Panc1 (cell line): ENCODE results near the gene TGM1. TPM values are rescaled to one million over a fixed set of nuclear protein-coding genes. Genes with fewer than 3 reads are reported as not detected.

Experiments used
- ATAC-seq: fragments of 200-7000 bp; cut with Tn5 transposase; 2 replicates; pipeline ENCODE4 v1.9.1; 2020; ENCODE audit warnings: mild to moderate bottlenecking, moderate library complexity
- BruUV-seq: library from RNA; stranded (reverse); fragments of 400-500 nt; replicated peaks from 2 replicates; lab custom pipeline; 2021; lab: Mats Ljungman, UMichigan
- CTCF ChIA-PET: fragments of 300-600 bp; sonication (Branson Sonifier 250); formaldehyde crosslinking; loops from one replicate; lab custom pipeline; 2022; ENCODE audit warnings: antibody characterized with exemption; lab: Charles Lee
- POLR2A ChIA-PET: fragments of 300-600 bp; sonication (Branson Sonifier 250); formaldehyde crosslinking; loops from one replicate; lab custom pipeline; 2022; ENCODE audit warnings: antibody characterized with exemption; lab: Charles Lee
- DNase-seq: peaks from one replicate; pipeline ENCODE4 v3.0.0-alpha.2; 2010; ENCODE audit warnings: low read depth, low spot score
- H3K27ac ChIP-seq: 2 replicates; pipeline ENCODE4 v1.5.1; 2011; ENCODE audit warnings: mild to moderate bottlenecking, low read length, inconsistent platforms
- H3K27me3 ChIP-seq: fragments of 200-500 bp; sonication (Bioruptor generic); 2 replicates; pipeline ENCODE4 v1.6.0; 2014; ENCODE audit warnings: low read length, inconsistent platforms; ENCODE audit not compliant: control insufficient read depth, insufficient read depth
- H3K36me3 ChIP-seq: fragments of 200-500 bp; sonication (Bioruptor generic); 2 replicates; pipeline ENCODE4 v1.5.1; 2014; ENCODE audit warnings: inconsistent platforms, mild to moderate bottlenecking, low read length, moderate library complexity; ENCODE audit not compliant: control insufficient read depth, insufficient read depth
- H3K4me1 ChIP-seq: 2 replicates; pipeline ENCODE4 v1.5.1; 2011; ENCODE audit warnings: inconsistent platforms, mild to moderate bottlenecking, low read length, moderate library complexity; ENCODE audit not compliant: control insufficient read depth, insufficient read depth
- H3K4me3 ChIP-seq, 2 experiments: 2 replicates each; pipeline ENCODE4 v1.5.1; 2011 to 2012; ENCODE audit warnings: low read depth in 2 of 2, low read length in 2 of 2, mild to moderate bottlenecking in 2 of 2, inconsistent platforms in 1 of 2, moderate library complexity in 1 of 2
- H3K9me3 ChIP-seq: fragments of 200-500 bp; sonication (Bioruptor generic); 2 replicates; pipeline ENCODE4 v1.5.1; 2014; ENCODE audit warnings: low read depth, mild to moderate bottlenecking, inconsistent platforms, low read length, moderate library complexity; ENCODE audit not compliant: control insufficient read depth, insufficient read depth
- CTCF ChIP-seq: fragments of 450-650 bp; IDR thresholded peaks from 2 replicates; pipeline ENCODE4 v1.5.1; 2017; ENCODE audit warnings: mild to moderate bottlenecking
- POLR2AphosphoS5 ChIP-seq: IDR thresholded peaks from 2 replicates; pipeline ENCODE4 v1.6.1; 2012; ENCODE audit warnings: mild to moderate bottlenecking, low read depth, low read length, moderate library complexity
- REST ChIP-seq, 2 experiments: IDR thresholded peaks; 2 replicates each; pipeline ENCODE4 v1.6.1; 2011 to 2012; ENCODE audit warnings: low read depth in 2 of 2, control low read depth in 1 of 2, low read length in 1 of 2, mild to moderate bottlenecking in 1 of 2, moderate library complexity in 1 of 2; ENCODE audit not compliant: insufficient read depth in 1 of 2
- SIN3A ChIP-seq: IDR thresholded peaks from 2 replicates; pipeline ENCODE4 v1.6.1; 2012; ENCODE audit warnings: low read depth, mild to moderate bottlenecking, low read length, moderate library complexity, borderline replicate concordance; ENCODE audit not compliant: insufficient read depth
- TCF7L2 ChIP-seq: IDR thresholded peaks from 2 replicates; pipeline ENCODE4 v1.6.1; 2011; ENCODE audit warnings: mild to moderate bottlenecking, low read depth, low read length, inconsistent platforms
- in situ Hi-C: cut with HindIII; loops from 2 replicates; pipeline ENCODE4 v1.10.0; 2016; ENCODE audit warnings: low sequenced_read_pairs, low pct_unique_long_range_greater_than_20kb
- intact Hi-C: fragments of 100-400 bp; cut with micrococcal nuclease; formaldehyde crosslinking; loops from one replicate; pipeline ENCODE4 v1.10.0; 2022; ENCODE audit not compliant: unreplicated experiment
- total RNA-seq: library from RNA; stranded (reverse); gene quantifications from one replicate; pipeline ENCODE4 v1.2.1, GENCODE V29; 2021; ENCODE audit not compliant: unreplicated experiment

TGM1 gene
- total RNA-seq, 1 experiment from 2014 or later: 2.3 TPM

GRCh38 chr14:24263848-24264247 lies 871 bp upstream of the TGM1 start:
- H3K27ac ChIP-seq: no peak overlapping the region
- no peaks in the 10 kb centered on the region for H3K9me3 ChIP-seq
- intact Hi-C loops (no loop called here), in situ Hi-C loops (no loop called here)
- ATAC-seq (no peak), DNase-seq (no peak)
- no peaks in the 10 kb centered on the region for H3K36me3 ChIP-seq
- ChIA-PET CTCF (no interaction called here), POLR2A (no interaction called here)
- BruUV-seq: no TSS peak
- H3K4me3 ChIP-seq: no peak overlapping the region
- no peak for TF ChIP-seq REST (IDR thresholded peaks at IDR 0.05; ENCODE audit: insufficient read depth in 1 of 2, low read depth in 2 of 2, low read length in 1 of 2)
- TF ChIP-seq CTCF: no peak
- no peak for TF ChIP-seq SIN3A
- no peak for TF ChIP-seq POLR2AphosphoS5
- TF ChIP-seq TCF7L2: no peak
- H3K27me3 ChIP-seq: no peaks in the 10 kb centered on the region
- no peaks in the 10 kb centered on the region for H3K4me1 ChIP-seq

- Histone ChIP-seq H3K4me1 (no peaks in the 10 kb centered on the region), H3K27me3 (no peaks in the 10 kb centered on the region), H3K4me3 (no peak overlapping the region), H3K9me3 (no peaks in the 10 kb centered on the region), H3K27ac (no peak overlapping the region), H3K36me3 (no peaks in the 10 kb centered on the region)
- in situ Hi-C loops: no loop called here
- no peak for DNase-seq
- intact Hi-C loops: no loop called here
- CTCF ChIA-PET: interaction anchor here (0.5 kb wide), 1 partner anchor 280 kb away, joined by 3 read pairs; no protein-coding TSS in a partner anchor
- TF ChIP-seq SIN3A (no peak), POLR2AphosphoS5 (no peak), TCF7L2 (no peak), REST (IDR thresholded peaks at IDR 0.05; ENCODE audit: insufficient read depth in 1 of 2, low read depth in 2 of 2, low read length in 1 of 2) (no peak), CTCF (no peak)
- POLR2A ChIA-PET: no interaction called here
- no TSS peak for BruUV-seq
- ATAC-seq: no peak
Observed at GRCh38 chr14:24261969-24262327, 1.0 kb downstream of the TGM1 start.
